A549 (cell line): Measurements from ENCODE around the gene SCN9A. TPM values are rescaled to one million over a fixed set of nuclear protein-coding genes. Genes with fewer than 3 reads are reported as not detected.

Experiments used
- ATAC-seq, 2 experiments: fragments of 200-7000 bp in 1 of 2; fragments of >200 bp in 1 of 2; cut with Nextera tagmentation in 1 of 2; cut with Tn5 transposase in 1 of 2; 3 replicates each; pipeline versions ENCODE4 v1.8.0 to v1.9.1; 2018 to 2020; ENCODE audit warnings: mild to moderate bottlenecking in 1 of 2, moderate library complexity in 1 of 2
- CTCF ChIA-PET: fragments of 300-600 bp; sonication (Branson Sonifier 250); formaldehyde crosslinking; extraction: SDS; loops from one replicate; lab custom pipeline; 2021; ENCODE audit warnings: antibody characterized with exemption, inconsistent platforms; lab: Yijun Ruan, JAX
- POLR2A ChIA-PET: fragments of 350-600 bp; formaldehyde crosslinking; extraction: SDS; loops from one replicate; lab custom pipeline; 2021; ENCODE audit warnings: antibody characterized with exemption, inconsistent platforms; lab: Yijun Ruan, JAX
- DNase-seq, 2 experiments: peaks; one replicate each; pipeline versions ENCODE4 v3.0.0 to v3.0.0-alpha.2; 2011 to 2016; ENCODE audit warnings: low read depth in 1 of 2, low spot score in 1 of 2
- FAIRE-seq: peaks from 2 replicates; lab custom pipeline; 2011; peaks lifted over from hg19 to GRCh38; lab: Jason Lieb, UNC
- H3K27ac ChIP-seq, 2 experiments: fragments of >200 bp; sonication (Bioruptor Twin); formaldehyde crosslinking; 3 replicates each; pipeline ENCODE4 v1.5.1; 2016 to 2017
- H3K4me1 ChIP-seq: fragments of >200 bp; sonication (Bioruptor Twin); formaldehyde crosslinking; 3 replicates; pipeline ENCODE4 v1.6.1; 2016
- H3K4me2 ChIP-seq: fragments of >200 bp; sonication (Bioruptor Twin); formaldehyde crosslinking; 3 replicates; pipeline ENCODE4 v1.6.1; 2016
- H3K4me3 ChIP-seq: fragments of >200 bp; sonication (Bioruptor Twin); formaldehyde crosslinking; 3 replicates; pipeline ENCODE4 v1.5.1; 2016
- H3K9me3 ChIP-seq: fragments of >200 bp; sonication (Bioruptor Twin); formaldehyde crosslinking; 3 replicates; pipeline ENCODE4 v1.6.1; 2016
- ATOH8 ChIP-seq: fragments of 250-450 bp; sonication (Bioruptor Pico); IDR thresholded peaks from 2 replicates; pipeline ENCODE4 v1.5.0; 2020; ENCODE audit warnings: low read depth, mild to moderate bottlenecking, moderate library complexity
- BCL3 ChIP-seq: fragments of >200 bp; sonication (Bioruptor Twin); formaldehyde crosslinking; IDR thresholded peaks from 3 replicates; pipeline ENCODE4 v1.6.1; 2016
- CBX8 ChIP-seq: fragments of 200-600 bp; sonication (generic); IDR thresholded peaks from 2 replicates; pipeline ENCODE4 v1.6.1; 2016
- CEBPB ChIP-seq, 2 experiments: fragments of >200 bp in 1 of 2; sonication (Bioruptor Twin) in 1 of 2; formaldehyde crosslinking in 1 of 2; IDR thresholded peaks; 2 replicates each; pipeline ENCODE4 v1.6.1; 2012 to 2016
- CHD2 ChIP-seq: fragments of 150-350 bp; IDR thresholded peaks from 2 replicates; pipeline ENCODE4 v1.6.1; 2014; ENCODE audit warnings: low read length; ENCODE audit not compliant: partially characterized antibody
- E2F6 ChIP-seq: IDR thresholded peaks from 2 replicates; pipeline ENCODE4 v1.6.1; 2012; ENCODE audit warnings: low read depth, borderline replicate concordance
- ESRRA ChIP-seq: fragments of 150-350 bp; IDR thresholded peaks from 2 replicates; pipeline ENCODE4 v1.6.1; 2014; ENCODE audit warnings: mild to moderate bottlenecking, low read length, borderline replicate concordance
- FOXS1 ChIP-seq: fragments of 250-450 bp; sonication (Bioruptor Pico); IDR thresholded peaks from 2 replicates; pipeline ENCODE4 v1.5.0; 2020; ENCODE audit warnings: mild to moderate bottlenecking, moderate library complexity
- HDAC2 ChIP-seq: fragments of 200-600 bp; sonication (generic); IDR thresholded peaks from 2 replicates; pipeline ENCODE4 v1.6.1; 2016
- HMGXB4 ChIP-seq: fragments of 250-450 bp; sonication (Bioruptor Pico); IDR thresholded peaks from 2 replicates; pipeline ENCODE4 v1.5.0; 2021; ENCODE audit warnings: mild to moderate bottlenecking, moderate library complexity, borderline replicate concordance
- HOXA7 ChIP-seq: fragments of 250-450 bp; sonication (Bioruptor Pico); IDR thresholded peaks from 2 replicates; pipeline ENCODE4 v1.5.0; 2020; ENCODE audit warnings: mild to moderate bottlenecking, moderate library complexity
- HOXB5 ChIP-seq: fragments of 250-450 bp; sonication (Bioruptor Pico); IDR thresholded peaks from 2 replicates; pipeline ENCODE4 v1.5.0; 2020; ENCODE audit warnings: mild to moderate bottlenecking, moderate library complexity
- JUN ChIP-seq, 2 experiments: fragments of >200 bp; sonication (Bioruptor Twin); formaldehyde crosslinking; IDR thresholded peaks; 2 replicates in 1 of 2; 3 replicates in 1 of 2; pipeline ENCODE4 v1.6.1; 2016 to 2017
- KDM5A ChIP-seq: fragments of 200-600 bp; sonication (generic); IDR thresholded peaks from 2 replicates; pipeline ENCODE4 v1.6.1; 2016; ENCODE audit warnings: antibody characterized with exemption, mild to moderate bottlenecking
- MAFK ChIP-seq: fragments of 450-650 bp; IDR thresholded peaks from 2 replicates; pipeline ENCODE4 v1.6.1; 2014; ENCODE audit not compliant: partially characterized antibody
- MAX ChIP-seq: IDR thresholded peaks from 2 replicates; pipeline ENCODE4 v1.6.1; 2012
- MYC ChIP-seq: IDR thresholded peaks from 2 replicates; pipeline ENCODE4 v1.6.1; 2012; ENCODE audit warnings: mild to moderate bottlenecking, inconsistent platforms, low read length, improper control_type of control experiment, borderline replicate concordance
- NR3C1 ChIP-seq: fragments of >200 bp; sonication (Bioruptor Twin); formaldehyde crosslinking; IDR thresholded peaks from 3 replicates; pipeline ENCODE4 v1.6.1; 2017
- RFX5 ChIP-seq: fragments of 450-650 bp; IDR thresholded peaks from 2 replicates; pipeline ENCODE4 v1.7.1; 2014; ENCODE audit warnings: antibody characterized with exemption, mild to moderate bottlenecking, moderate library complexity
- ZFP36 ChIP-seq: fragments of 450-650 bp; IDR thresholded peaks from 2 replicates; pipeline ENCODE4 v1.6.1; 2014; ENCODE audit warnings: borderline replicate concordance; ENCODE audit not compliant: partially characterized antibody
- WGBS: methylation state at CpG from one replicate; pipeline ENCODE4 v1.1.6; 2017; ENCODE audit errors: missing lambda C conversion rate; 5-methylcytosine and 5-hydroxymethylcytosine counted together
- polyA plus RNA-seq, 4 experiments: library from polyadenylated mRNA; depleted of rRNA in 3 of 4; stranded (reverse); fragments of >200 nt; fragmentation: RNase III in 1 of 4; extraction: RNeasy Plus Mini Kit Qiagen cat#74134 plus additional on column Dnase treatment in 1 of 4; gene quantifications; 2 replicates in 3 of 4; 3 replicates in 1 of 4; pipeline ENCODE4 v1.2.3, GENCODE V29; 2011 to 2017

Gene SCN9A
- polyA plus RNA-seq, 2 of the 4 experiments (the other 2 are of a cell fraction): 7.7 to 23.6 TPM

GRCh38 chr2:166230724-166231070, 145.0 kb downstream of the SCN9A start (continued):
- TF ChIP-seq CHD2 (no peak), CBX8 (no peak), E2F6 (no peak)
- TF ChIP-seq, all 56 proteins: peak for 0

GRCh38 chr2:166230024-166230723, 145.6 kb downstream of the SCN9A start:
- DNase-seq: peak in 1 of 2 experiments; percentile 28

More at GRCh38 chr2:166230024-166230723, 145.6 kb downstream of the SCN9A start:
- no peak overlapping the region for H3K4me3 ChIP-seq
- 7% methylated on average over 4 of the region's 4 CpGs for WGBS
- no peaks in the 10 kb centered on the region for H3K9me3 ChIP-seq
- H3K4me2 ChIP-seq: peak overlapping the region; percentile 39
- H3K4me1 ChIP-seq: peaks cover 27% of the 10 kb centered on the region; the same call in 2 of the 3 replicates
- ChIA-PET POLR2A (no interaction called here), CTCF (no interaction called here)
- peak; percentile 77 to 80 for ATAC-seq
- no peak for TF ChIP-seq ZFP36
- TF ChIP-seq RFX5: no peak
- TF ChIP-seq MYC: no peak
- TF ChIP-seq NR3C1: no peak
- TF ChIP-seq HOXA7 (CRISPR knock-in tag): no peak
- no peak for TF ChIP-seq ESRRA
- TF ChIP-seq KDM5A: no peak
- no peak for TF ChIP-seq E2F6
- no peak for TF ChIP-seq MAFK
- TF ChIP-seq MAX: no peak
- TF ChIP-seq JUN (IDR thresholded peaks at IDR 0.05): no peak
- no peak for TF ChIP-seq CEBPB (IDR thresholded peaks at IDR 0.05)
- TF ChIP-seq HDAC2: no peak
- TF ChIP-seq HOXB5 (CRISPR knock-in tag): no peak
- no peak for TF ChIP-seq FOXS1 (CRISPR knock-in tag)
- TF ChIP-seq HMGXB4 (CRISPR knock-in tag): no peak
- TF ChIP-seq ATOH8 (CRISPR knock-in tag): no peak
- TF ChIP-seq BCL3: no peak
- H3K27ac ChIP-seq: peak overlapping the region in 1 of 2 experiments; percentile 17; a peak in 1 of 6 replicates
- FAIRE-seq: no peak
